Measurements from ENCODE around the gene STK39.

STK39 gene

GRCh38 chr2:168039881-168040280, 207.5 kb downstream of the STK39 start:
- Histone ChIP-seq H3K27me3 (ENCODE audit: insufficient read depth, low read length, poor library complexity) (no peaks in the 10 kb centered on the region), H2AFZ (ENCODE audit: low read depth, low read length) (no peak overlapping the region), H3K79me2 (ENCODE audit: insufficient read depth, low read length) (no peaks in the 10 kb centered on the region), H4K20me1 (ENCODE audit: insufficient read depth, low read length) (no peaks in the 10 kb centered on the region), H3K9me3 (ENCODE audit: insufficient read depth, low read length, severe bottlenecking) (no peaks in the 10 kb centered on the region), H3K4me2 (ENCODE audit: insufficient read depth, low read length) (no peak overlapping the region), H3K36me3 (ENCODE audit: insufficient read depth, low read length) (no peaks in the 10 kb centered on the region), H3K4me3 (ENCODE audit: low read depth in 1 of 2, low read length in 2 of 2) (no peak overlapping the region), H3K27ac (ENCODE audit: low read length) (no peak overlapping the region), H3K4me1 (ENCODE audit: insufficient read depth, low read length) (no peaks in the 10 kb centered on the region), H3K9ac (ENCODE audit: low read depth, low read length) (no peak overlapping the region)
- ATAC-seq (ENCODE audit: insufficient read depth, low read depth) (no peak), DNase-seq (no peak)
- TF ChIP-seq EZH2 (IDR thresholded peaks at IDR 0.05; ENCODE audit: borderline replicate concordance, low read depth, low read length, severe bottlenecking), result no peak

DNA sequence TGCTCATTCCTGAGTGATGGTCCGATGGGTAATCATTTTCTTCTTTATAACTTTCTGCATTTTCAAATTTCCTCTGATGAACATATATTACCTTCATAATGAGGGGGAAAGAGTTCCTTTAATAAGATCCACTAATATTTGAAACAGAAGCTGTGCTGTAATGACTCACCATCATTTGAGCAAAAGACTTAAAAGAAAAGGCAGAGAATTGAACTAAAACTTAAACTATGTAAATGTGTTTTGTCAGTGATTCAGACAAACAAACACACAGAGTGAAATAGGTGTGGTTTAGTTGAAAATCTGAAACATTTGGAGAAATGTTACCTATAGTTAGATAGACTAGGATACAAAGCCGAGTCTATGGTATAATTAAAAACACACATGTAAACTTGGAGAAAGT, 209.6 kb downstream of the STK39 start:
- H3K36me3 ChIP-seq (ENCODE audit: insufficient read depth, low read length), result no peaks in the 10 kb centered on the region
- no peaks in the 10 kb centered on the region for H4K20me1 ChIP-seq (ENCODE audit: insufficient read depth, low read length)
- TF ChIP-seq, protein P1, sequence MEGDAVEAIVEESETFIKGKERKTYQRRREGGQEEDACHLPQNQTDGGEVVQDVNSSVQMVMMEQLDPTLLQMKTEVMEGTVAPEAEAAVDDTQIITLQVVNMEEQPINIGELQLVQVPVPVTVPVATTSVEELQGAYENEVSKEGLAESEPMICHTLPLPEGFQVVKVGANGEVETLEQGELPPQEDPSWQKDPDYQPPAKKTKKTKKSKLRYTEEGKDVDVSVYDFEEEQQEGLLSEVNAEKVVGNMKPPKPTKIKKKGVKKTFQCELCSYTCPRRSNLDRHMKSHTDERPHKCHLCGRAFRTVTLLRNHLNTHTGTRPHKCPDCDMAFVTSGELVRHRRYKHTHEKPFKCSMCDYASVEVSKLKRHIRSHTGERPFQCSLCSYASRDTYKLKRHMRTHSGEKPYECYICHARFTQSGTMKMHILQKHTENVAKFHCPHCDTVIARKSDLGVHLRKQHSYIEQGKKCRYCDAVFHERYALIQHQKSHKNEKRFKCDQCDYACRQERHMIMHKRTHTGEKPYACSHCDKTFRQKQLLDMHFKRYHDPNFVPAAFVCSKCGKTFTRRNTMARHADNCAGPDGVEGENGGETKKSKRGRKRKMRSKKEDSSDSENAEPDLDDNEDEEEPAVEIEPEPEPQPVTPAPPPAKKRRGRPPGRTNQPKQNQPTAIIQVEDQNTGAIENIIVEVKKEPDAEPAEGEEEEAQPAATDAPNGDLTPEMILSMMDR (IDR thresholded peaks at IDR 0.05; ENCODE audit: borderline replicate concordance, extremely low read depth, low read length, poor library complexity, severe bottlenecking), result no peak
- no peak for TF ChIP-seq EZH2 (IDR thresholded peaks at IDR 0.05; ENCODE audit: borderline replicate concordance, low read depth, low read length, severe bottlenecking)
- no peak overlapping the region for H3K4me3 ChIP-seq (ENCODE audit: low read depth in 1 of 2, low read length in 2 of 2)
- no peaks in the 10 kb centered on the region for H3K79me2 ChIP-seq (ENCODE audit: insufficient read depth, low read length)
- H3K27me3 ChIP-seq (ENCODE audit: insufficient read depth, low read length, poor library complexity), result no peaks in the 10 kb centered on the region
- H3K9me3 ChIP-seq (ENCODE audit: insufficient read depth, low read length, severe bottlenecking), result no peaks in the 10 kb centered on the region
- H3K4me2 ChIP-seq (ENCODE audit: insufficient read depth, low read length), result no peak overlapping the region
- H3K4me1 ChIP-seq (ENCODE audit: insufficient read depth, low read length), result no peaks in the 10 kb centered on the region
- no peak for ATAC-seq (ENCODE audit: insufficient read depth, low read depth)
- H3K9ac ChIP-seq (ENCODE audit: low read depth, low read length), result no peak overlapping the region
- no peak overlapping the region for H2AFZ ChIP-seq (ENCODE audit: low read depth, low read length)
- no peak overlapping the region for H3K27ac ChIP-seq (ENCODE audit: low read length)
- DNase-seq, result no peak

- Histone ChIP-seq H3K27me3 (ENCODE audit: insufficient read depth, low read length, poor library complexity) (no peaks in the 10 kb centered on the region), H3K27ac (ENCODE audit: low read length) (no peak overlapping the region), H3K4me3 (ENCODE audit: low read depth in 1 of 2, low read length in 2 of 2) (no peak overlapping the region), H2AFZ (ENCODE audit: low read depth, low read length) (no peak overlapping the region), H3K9me3 (ENCODE audit: insufficient read depth, low read length, severe bottlenecking) (no peaks in the 10 kb centered on the region), H3K9ac (ENCODE audit: low read depth, low read length) (no peak overlapping the region), H3K4me2 (ENCODE audit: insufficient read depth, low read length) (no peak overlapping the region), H3K36me3 (ENCODE audit: insufficient read depth, low read length) (no peaks in the 10 kb centered on the region), H4K20me1 (ENCODE audit: insufficient read depth, low read length) (no peaks in the 10 kb centered on the region), H3K79me2 (ENCODE audit: insufficient read depth, low read length) (no peaks in the 10 kb centered on the region), H3K4me1 (ENCODE audit: insufficient read depth, low read length) (no peaks in the 10 kb centered on the region)
- no peak for TF ChIP-seq EZH2 (IDR thresholded peaks at IDR 0.05; ENCODE audit: borderline replicate concordance, low read depth, low read length, severe bottlenecking)
- TF ChIP-seq, protein P1 (IDR thresholded peaks at IDR 0.05; ENCODE audit: borderline replicate concordance, extremely low read depth, low read length, poor library complexity, severe bottlenecking), result no peak
- DNase-seq (no peak), ATAC-seq (ENCODE audit: insufficient read depth, low read depth) (no peak)
Measured at GRCh38 chr2:168035458-168035857, 211.9 kb downstream of the STK39 start.

- H2AFZ ChIP-seq (ENCODE audit: low read depth, low read length), result no peak overlapping the region
- H3K9me3 ChIP-seq (ENCODE audit: insufficient read depth, low read length, severe bottlenecking), result no peaks in the 10 kb centered on the region
- no peaks in the 10 kb centered on the region for H3K4me1 ChIP-seq (ENCODE audit: insufficient read depth, low read length)
- no peaks in the 10 kb centered on the region for H3K27me3 ChIP-seq (ENCODE audit: insufficient read depth, low read length, poor library complexity)
- no peak overlapping the region for H3K4me3 ChIP-seq (ENCODE audit: low read depth in 1 of 2, low read length in 2 of 2)
- H4K20me1 ChIP-seq (ENCODE audit: insufficient read depth, low read length), result no peaks in the 10 kb centered on the region
- no peaks in the 10 kb centered on the region for H3K36me3 ChIP-seq (ENCODE audit: insufficient read depth, low read length)
- H3K27ac ChIP-seq (ENCODE audit: low read length), result no peak overlapping the region
- TF ChIP-seq EZH2 (IDR thresholded peaks at IDR 0.05; ENCODE audit: borderline replicate concordance, low read depth, low read length, severe bottlenecking), result no peak
- no peak overlapping the region for H3K4me2 ChIP-seq (ENCODE audit: insufficient read depth, low read length)
- ATAC-seq (ENCODE audit: insufficient read depth, low read depth) (no peak), DNase-seq (no peak)
- H3K9ac ChIP-seq (ENCODE audit: low read depth, low read length), result no peak overlapping the region
- no peaks in the 10 kb centered on the region for H3K79me2 ChIP-seq (ENCODE audit: insufficient read depth, low read length)
Measured at GRCh38 chr2:168034616-168035015, 212.8 kb downstream of the STK39 start.
